Measurements from ENCODE around the gene HPGDS. TPM values are rescaled to one million over a fixed set of nuclear protein-coding genes. Genes with fewer than 3 reads are reported as not detected.

The HPGDS gene
- total RNA-seq, 2 experiments from 2014 or later = 0.41 to 0.66 TPM

DNA sequence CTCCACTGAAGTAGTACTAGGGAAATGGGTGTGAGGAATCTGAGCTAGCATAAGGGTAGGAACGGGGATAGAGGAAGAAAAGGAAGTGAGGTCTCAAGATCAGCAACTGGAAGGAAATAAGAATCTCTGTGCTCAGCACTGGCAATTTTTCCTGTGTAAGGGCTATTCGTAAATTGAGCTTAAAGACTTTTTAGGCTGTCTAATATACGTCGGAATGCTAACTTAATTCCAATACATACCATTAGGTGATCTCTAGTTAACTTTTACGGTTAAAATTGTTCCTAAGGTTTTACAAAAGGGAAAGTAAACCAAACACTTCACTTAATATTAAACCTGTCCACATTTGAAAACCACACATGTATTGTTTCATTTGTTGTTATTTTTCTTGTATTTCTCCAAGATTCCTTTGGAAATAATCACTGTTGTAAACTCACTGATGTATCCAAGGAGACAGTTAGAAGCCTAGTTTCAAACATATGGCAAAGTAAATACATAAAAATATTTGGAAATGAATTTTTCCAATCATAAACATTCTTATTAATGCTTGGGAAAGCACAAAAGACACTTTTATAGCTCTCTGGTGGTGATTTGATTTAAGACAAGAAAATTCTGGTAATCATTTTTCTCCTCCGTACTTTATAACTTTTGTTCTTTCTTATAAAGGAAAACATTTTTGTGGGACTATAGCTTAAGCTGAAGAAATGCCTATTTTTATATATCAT is 28.1 kb upstream of the HPGDS start:
- no peak for ATAC-seq
- no peak for DNase-seq
- H3K36me3 Mint-ChIP-seq = no peaks in the 10 kb centered on the region
- no peaks in the 10 kb centered on the region for H3K4me1 Mint-ChIP-seq
- CTCF ChIA-PET = no interaction called here
- H3K27me3 Mint-ChIP-seq = peaks cover 14% of the 10 kb centered on the region
- H3K9me3 Mint-ChIP-seq (ENCODE audit: low read depth) = no peaks in the 10 kb centered on the region
- H3K4me3 Mint-ChIP-seq = no peak overlapping the region
- H3K27ac Mint-ChIP-seq = no peak overlapping the region

GRCh38 chr4:94369046-94369445 is 26.4 kb upstream of the HPGDS start:
- DNase-seq (no peak), ATAC-seq (no peak)
- Mint-ChIP-seq H3K4me3 (no peak overlapping the region), H3K4me1 (no peaks in the 10 kb centered on the region), H3K27me3 (peaks cover 18% of the 10 kb centered on the region), H3K9me3 (ENCODE audit: low read depth) (no peaks in the 10 kb centered on the region), H3K36me3 (no peaks in the 10 kb centered on the region), H3K27ac (no peak overlapping the region)
- CTCF ChIA-PET = no interaction called here

DNA sequence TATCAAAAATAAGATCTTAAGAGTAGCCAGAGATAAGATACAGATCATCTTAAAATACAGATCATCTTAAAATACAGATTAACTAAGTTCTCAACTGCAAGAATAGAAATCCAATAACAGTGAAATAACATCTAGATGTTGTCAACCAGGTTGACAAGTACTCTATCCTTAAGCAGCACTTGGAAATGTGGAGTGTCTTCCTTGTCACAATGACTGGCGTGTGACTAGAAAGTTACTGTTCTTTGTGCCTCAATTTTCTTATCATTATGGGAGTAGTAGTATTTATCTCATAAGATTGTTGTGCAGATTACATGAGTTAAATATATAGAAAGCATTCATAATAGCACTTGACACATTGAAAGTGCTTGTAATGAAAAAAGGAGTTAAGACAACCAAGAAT is 25.8 kb upstream of the HPGDS start:
- Mint-ChIP-seq H3K4me1 (no peaks in the 10 kb centered on the region), H3K36me3 (no peaks in the 10 kb centered on the region), H3K9me3 (ENCODE audit: low read depth) (no peaks in the 10 kb centered on the region), H3K27ac (no peak overlapping the region), H3K4me3 (no peak overlapping the region), H3K27me3 (peaks cover 21% of the 10 kb centered on the region)
- CTCF ChIA-PET = no interaction called here
- ATAC-seq (no peak), DNase-seq (no peak)

DNA sequence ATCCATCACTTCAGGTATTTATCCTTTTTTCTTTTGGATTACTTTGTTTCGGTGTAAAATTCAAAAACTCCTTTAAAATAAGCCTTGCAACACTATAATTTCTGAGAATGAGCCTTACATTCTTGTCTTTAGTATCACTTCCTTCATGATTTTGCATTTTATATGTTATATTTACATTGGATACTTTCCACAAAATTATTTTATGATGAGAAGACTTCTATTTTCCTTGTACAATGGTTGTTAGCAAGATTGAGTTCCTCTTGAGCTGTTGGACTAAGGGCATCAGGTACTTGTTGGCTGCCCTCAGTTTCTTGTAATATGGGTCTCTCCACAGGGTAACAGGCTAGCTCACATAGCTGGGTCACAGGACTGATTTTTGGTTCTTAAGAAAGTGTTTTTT is 22.7 kb upstream of the HPGDS start:
- no peaks in the 10 kb centered on the region for H3K4me1 Mint-ChIP-seq
- H3K27me3 Mint-ChIP-seq = peaks cover 31% of the 10 kb centered on the region
- no peaks in the 10 kb centered on the region for H3K36me3 Mint-ChIP-seq
- CTCF ChIA-PET = no interaction called here
- no peak overlapping the region for H3K27ac Mint-ChIP-seq
- DNase-seq (no peak), ATAC-seq (no peak)
- H3K9me3 Mint-ChIP-seq (ENCODE audit: low read depth) = no peaks in the 10 kb centered on the region
- no peak overlapping the region for H3K4me3 Mint-ChIP-seq

DNA sequence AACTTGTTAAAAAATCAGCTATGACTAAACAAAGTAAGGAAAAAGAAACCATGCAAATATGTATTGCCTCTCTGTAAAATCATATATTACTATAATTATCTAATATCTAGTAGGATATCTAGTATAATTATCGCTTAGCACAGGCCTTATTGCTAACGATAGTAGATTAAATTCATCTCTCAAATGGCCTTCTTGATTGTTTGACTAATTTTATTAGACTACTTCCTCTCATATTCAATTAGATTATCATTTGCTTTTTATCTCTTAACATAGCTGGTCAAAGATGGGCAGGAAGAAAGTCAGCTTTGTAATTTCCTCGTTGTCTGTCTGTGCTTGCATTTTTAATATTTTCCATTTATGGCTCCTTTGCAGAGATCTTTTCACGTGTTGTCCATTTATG is 21.9 kb upstream of the HPGDS start:
- Mint-ChIP-seq H3K27ac (no peak overlapping the region), H3K4me1 (no peaks in the 10 kb centered on the region), H3K36me3 (no peaks in the 10 kb centered on the region), H3K27me3 (peaks cover 31% of the 10 kb centered on the region), H3K4me3 (no peak overlapping the region), H3K9me3 (ENCODE audit: low read depth) (no peaks in the 10 kb centered on the region)
- CTCF ChIA-PET = no interaction called here
- DNase-seq = no peak
- ATAC-seq = no peak

- H3K9me3 Mint-ChIP-seq (ENCODE audit: low read depth) = no peaks in the 10 kb centered on the region
- H3K27me3 Mint-ChIP-seq = peaks cover 31% of the 10 kb centered on the region
- H3K4me3 Mint-ChIP-seq = no peak overlapping the region
- no peaks in the 10 kb centered on the region for H3K36me3 Mint-ChIP-seq
- CTCF ChIA-PET = no interaction called here
- H3K27ac Mint-ChIP-seq = no peak overlapping the region
- H3K4me1 Mint-ChIP-seq = no peaks in the 10 kb centered on the region
- ATAC-seq (no peak), DNase-seq (no peak)
These were observed 20.6 kb upstream of the HPGDS start for GRCh38 chr4:94363136-94363655.

DNA sequence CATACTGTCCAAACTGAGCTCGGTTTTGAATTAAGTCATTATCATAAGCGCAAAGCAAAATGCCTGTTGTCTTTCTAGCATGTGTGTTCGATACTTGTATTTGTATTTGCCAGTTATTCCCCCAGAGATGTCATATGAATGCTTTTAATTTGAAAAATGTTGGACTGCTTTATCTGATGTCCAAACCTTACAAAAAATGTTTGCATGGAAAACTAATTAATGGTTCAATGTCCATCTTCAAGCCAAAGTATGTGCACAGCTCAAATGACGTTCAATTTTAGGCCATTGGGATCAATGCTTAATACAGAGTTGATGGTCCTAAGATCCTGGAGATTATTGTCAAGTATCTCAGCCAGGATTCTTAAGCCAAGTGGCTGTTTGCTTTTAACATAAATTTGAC is 17.2 kb upstream of the HPGDS start:
- no peak for DNase-seq
- H3K4me3 Mint-ChIP-seq = no peak overlapping the region
- CTCF ChIA-PET = no interaction called here
- no peaks in the 10 kb centered on the region for H3K9me3 Mint-ChIP-seq (ENCODE audit: low read depth)
- peaks cover 16% of the 10 kb centered on the region for H3K27me3 Mint-ChIP-seq
- ATAC-seq = no peak
- no peak overlapping the region for H3K27ac Mint-ChIP-seq
- no peaks in the 10 kb centered on the region for H3K4me1 Mint-ChIP-seq
- H3K36me3 Mint-ChIP-seq = no peaks in the 10 kb centered on the region

- CTCF ChIA-PET = no interaction called here
- DNase-seq = no peak
- ATAC-seq = no peak
- Mint-ChIP-seq H3K27ac (no peak overlapping the region), H3K9me3 (ENCODE audit: low read depth) (no peaks in the 10 kb centered on the region), H3K4me3 (no peak overlapping the region), H3K27me3 (peaks cover 13% of the 10 kb centered on the region), H3K4me1 (no peaks in the 10 kb centered on the region), H3K36me3 (no peaks in the 10 kb centered on the region)
These were observed 16.6 kb upstream of the HPGDS start for GRCh38 chr4:94359221-94359620.

GRCh38 chr4:94358101-94358500 is 15.5 kb upstream of the HPGDS start:
- DNase-seq (no peak), ATAC-seq (no peak)
- Mint-ChIP-seq H3K36me3 (no peaks in the 10 kb centered on the region), H3K9me3 (ENCODE audit: low read depth) (no peaks in the 10 kb centered on the region), H3K27ac (no peak overlapping the region), H3K4me3 (no peak overlapping the region), H3K27me3 (peaks cover 11% of the 10 kb centered on the region), H3K4me1 (no peaks in the 10 kb centered on the region)
- CTCF ChIA-PET = no interaction called here

DNA sequence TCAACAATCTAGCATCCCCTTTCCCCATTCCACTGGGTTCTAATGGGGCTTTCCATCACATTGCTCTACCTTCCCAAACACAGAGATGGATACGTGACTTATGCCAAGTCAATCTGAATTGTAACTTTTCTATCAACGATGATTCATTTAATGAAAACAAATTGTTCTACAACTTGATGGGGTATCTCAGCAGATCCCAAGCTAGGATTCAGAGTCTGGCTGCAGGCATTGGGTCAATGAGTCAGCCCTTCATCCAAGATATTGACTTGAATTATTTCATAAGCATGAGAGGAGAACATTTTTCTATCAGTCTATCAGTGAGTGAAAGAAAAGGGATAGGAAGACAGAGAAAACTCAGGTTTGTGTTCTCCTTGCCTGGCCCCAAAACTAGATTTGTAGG is 15.0 kb upstream of the HPGDS start:
- DNase-seq (no peak), ATAC-seq (no peak)
- CTCF ChIA-PET = no interaction called here
- Mint-ChIP-seq H3K9me3 (ENCODE audit: low read depth) (no peaks in the 10 kb centered on the region), H3K4me3 (no peak overlapping the region), H3K36me3 (no peaks in the 10 kb centered on the region), H3K4me1 (no peaks in the 10 kb centered on the region), H3K27me3 (peaks cover 12% of the 10 kb centered on the region), H3K27ac (no peak overlapping the region)

DNA sequence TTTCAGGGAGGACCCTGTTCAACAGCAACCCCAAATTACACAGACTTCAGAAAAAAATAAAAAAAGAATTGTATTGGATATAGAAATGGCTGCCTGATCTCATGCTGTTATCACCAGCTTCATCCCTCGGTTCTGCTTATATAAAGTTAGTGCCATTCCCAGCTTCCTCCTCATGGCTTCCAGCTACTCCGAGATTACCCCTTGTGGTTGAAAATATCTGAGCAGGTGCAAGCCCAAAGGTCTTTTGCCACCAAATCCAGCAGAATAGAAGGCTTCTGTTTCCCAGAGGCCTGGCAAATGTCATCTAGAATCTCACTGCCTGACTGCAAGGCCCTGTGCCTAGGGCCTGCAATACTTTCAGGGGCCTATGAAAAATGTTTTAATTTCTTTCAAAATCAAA is 13.8 kb upstream of the HPGDS start:
- CTCF ChIA-PET = no interaction called here
- Mint-ChIP-seq H3K4me3 (no peak overlapping the region), H3K27me3 (peaks cover 17% of the 10 kb centered on the region), H3K9me3 (ENCODE audit: low read depth) (no peaks in the 10 kb centered on the region), H3K4me1 (peaks cover 2% of the 10 kb centered on the region), H3K36me3 (no peaks in the 10 kb centered on the region), H3K27ac (no peak overlapping the region)
- no peak for ATAC-seq
- no peak for DNase-seq

DNA sequence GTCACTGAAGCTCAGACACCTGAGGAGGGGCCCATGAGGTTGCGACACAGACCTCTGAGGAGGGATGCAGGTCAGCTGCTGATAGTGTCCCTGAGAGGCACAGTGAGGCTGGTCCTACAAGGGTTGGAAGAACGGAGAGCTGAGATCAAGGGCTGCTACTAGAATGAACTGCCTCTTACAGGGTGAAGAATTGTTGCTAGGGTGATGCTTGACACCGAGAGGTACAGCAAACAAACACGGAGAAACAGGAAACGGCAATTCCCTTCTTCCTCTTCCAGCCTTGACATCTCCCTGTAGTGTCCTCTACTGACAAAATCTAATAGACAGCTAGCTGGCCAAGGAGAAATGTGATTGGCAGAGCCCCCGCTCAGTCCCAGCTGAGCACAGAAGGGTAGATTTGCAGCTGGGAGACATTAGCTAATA is 11.8 kb upstream of the HPGDS start:
- Mint-ChIP-seq H3K36me3 (no peaks in the 10 kb centered on the region), H3K27me3 (peaks cover 27% of the 10 kb centered on the region), H3K4me3 (no peak overlapping the region), H3K9me3 (ENCODE audit: low read depth) (no peaks in the 10 kb centered on the region), H3K4me1 (peaks cover 2% of the 10 kb centered on the region), H3K27ac (no peak overlapping the region)
- DNase-seq (no peak), ATAC-seq (no peak)
- CTCF ChIA-PET = interaction anchor here (1.1 to 1.3 kb wide), 2 partner anchors 11 to 53 kb away, joined by 3 to 4 read pairs; no protein-coding TSS in a partner anchor

GRCh38 chr4:94352996-94353395 is 10.4 kb upstream of the HPGDS start:
- H3K36me3 Mint-ChIP-seq = no peaks in the 10 kb centered on the region
- CTCF ChIA-PET = no interaction called here
- peaks cover 27% of the 10 kb centered on the region for H3K27me3 Mint-ChIP-seq
- DNase-seq (no peak), ATAC-seq (no peak)
- no peak overlapping the region for H3K4me3 Mint-ChIP-seq
- no peaks in the 10 kb centered on the region for H3K9me3 Mint-ChIP-seq (ENCODE audit: low read depth)
- H3K27ac Mint-ChIP-seq = no peak overlapping the region
- peaks cover 8% of the 10 kb centered on the region for H3K4me1 Mint-ChIP-seq

DNA sequence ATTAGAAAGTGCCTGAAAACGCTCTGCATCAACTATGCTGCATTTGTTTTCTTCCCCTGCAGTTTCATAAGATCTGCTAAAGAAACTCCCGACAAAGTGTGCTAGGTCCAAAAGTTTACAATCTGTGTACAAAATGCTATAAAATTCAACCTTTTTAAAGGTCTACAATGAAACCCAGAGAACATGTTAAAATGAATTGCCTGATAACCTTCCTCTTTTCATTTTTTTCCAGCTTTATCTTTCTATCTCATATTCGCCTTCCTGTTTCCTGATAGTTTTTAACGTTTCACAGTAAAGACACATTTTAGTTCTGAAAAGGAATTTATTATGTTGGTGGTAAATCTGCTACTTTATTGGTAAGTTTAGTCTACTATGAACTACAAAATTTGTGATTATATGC is 9.5 kb upstream of the HPGDS start:
- DNase-seq (no peak), ATAC-seq (no peak)
- Mint-ChIP-seq H3K36me3 (no peaks in the 10 kb centered on the region), H3K9me3 (ENCODE audit: low read depth) (no peaks in the 10 kb centered on the region), H3K27ac (no peak overlapping the region), H3K4me3 (no peak overlapping the region), H3K4me1 (peaks cover 8% of the 10 kb centered on the region), H3K27me3 (peaks cover 27% of the 10 kb centered on the region)
- CTCF ChIA-PET = no interaction called here

- no peaks in the 10 kb centered on the region for H3K36me3 Mint-ChIP-seq
- DNase-seq = no peak
- CTCF ChIA-PET = no interaction called here
- ATAC-seq = no peak
- no peak overlapping the region for H3K27ac Mint-ChIP-seq
- H3K4me3 Mint-ChIP-seq = no peak overlapping the region
- peaks cover 27% of the 10 kb centered on the region for H3K27me3 Mint-ChIP-seq
- peaks cover 13% of the 10 kb centered on the region for H3K4me1 Mint-ChIP-seq
- no peaks in the 10 kb centered on the region for H3K9me3 Mint-ChIP-seq (ENCODE audit: low read depth)
These were observed 8.7 kb upstream of the HPGDS start for GRCh38 chr4:94351319-94351718.
